GM12865 (cell line): ENCODE results near the gene PSAPL1.

ENCODE experiments used
- DNase-seq: peaks from one replicate; pipeline ENCODE4 v3.0.0; 2010; ENCODE audit warnings: low read depth
- H3K4me3 ChIP-seq: 2 replicates; pipeline ENCODE4 v1.5.1; 2011; ENCODE audit warnings: mild to moderate bottlenecking, low read depth, low read length, control low read depth
- CTCF ChIP-seq: IDR thresholded peaks from 2 replicates; pipeline ENCODE4 v1.5.1; 2011; ENCODE audit warnings: low read length, control low read depth, low read depth, inconsistent platforms; ENCODE audit not compliant: insufficient read depth; ENCODE audit errors: missing control alignments

PSAPL1 gene

GRCh38 chr4:7398104-7398423, 36.7 kb downstream of the PSAPL1 start:
- H3K4me3 ChIP-seq: no peak overlapping the region
- no peak for TF ChIP-seq CTCF
- DNase-seq: no peak

GRCh38 chr4:7397206-7398103, 37.3 kb downstream of the PSAPL1 start:
- TF ChIP-seq CTCF: no peak
- H3K4me3 ChIP-seq: no peak overlapping the region
- DNase-seq: no peak

GRCh38 chr4:7396186-7396910, 38.4 kb downstream of the PSAPL1 start:
- no peak overlapping the region for H3K4me3 ChIP-seq
- no peak for TF ChIP-seq CTCF
- DNase-seq: no peak

GRCh38 chr4:7395645-7396044, 39.1 kb downstream of the PSAPL1 start:
- H3K4me3 ChIP-seq: no peak overlapping the region
- no peak for TF ChIP-seq CTCF
- no peak for DNase-seq

- no peak for DNase-seq
- no peak overlapping the region for H3K4me3 ChIP-seq
- TF ChIP-seq CTCF: no peak
These were observed 39.9 kb downstream of the PSAPL1 start for GRCh38 chr4:7394681-7395451.

GRCh38 chr4:7393601-7394575, 40.8 kb downstream of the PSAPL1 start:
- no peak for TF ChIP-seq CTCF
- no peak for DNase-seq
- no peak overlapping the region for H3K4me3 ChIP-seq
